HepG2 (cell line): ENCODE measurements around the gene ANO2. TPM values are rescaled to one million over a fixed set of nuclear protein-coding genes. Genes with fewer than 3 reads are reported as not detected.

Experiments used
- ATAC-seq: fragments of 200-7000 bp; cut with Tn5 transposase; 3 replicates; pipeline ENCODE4 v1.9.1; 2020; ENCODE audit warnings: mild to moderate bottlenecking, moderate library complexity
- BruUV-seq: library from RNA; stranded (reverse); fragments of 400-500 nt; replicated peaks from 2 replicates; lab custom pipeline; 2021; lab: Mats Ljungman, UMichigan
- CTCF ChIA-PET: fragments of 300-600 bp; formaldehyde crosslinking; extraction: SDS; loops from one replicate; lab custom pipeline; 2021; ENCODE audit warnings: low total read pairs, inconsistent platforms, low intra/inter-chr PET ratio; lab: Yijun Ruan, JAX
- POLR2A ChIA-PET: fragments of 350-600 bp; sonication (Branson Sonifier 250); formaldehyde crosslinking; loops from one replicate; lab custom pipeline; 2020; ENCODE audit warnings: antibody characterized with exemption, inconsistent platforms; lab: Yijun Ruan, JAX
- DNase-seq: peaks from one replicate; pipeline ENCODE4 v3.0.0-alpha.2; 2015; ENCODE audit warnings: low spot score
- FAIRE-seq: peaks from 3 replicates; lab custom pipeline; 2011; peaks lifted over from hg19 to GRCh38; lab: Jason Lieb, UNC
- H2AFZ ChIP-seq: one replicate; pipeline ENCODE4 v1.6.1; 2011; ENCODE audit warnings: low read length, inconsistent platforms
- H3K27ac ChIP-seq: fragments of 300-600 bp; 3 replicates; pipeline ENCODE4 v1.8.0; 2011; ENCODE audit warnings: mixed run types, mild to moderate bottlenecking, mixed read lengths, low read length, inconsistent platforms; ENCODE audit not compliant: insufficient read depth; ENCODE audit errors: extremely low read length
- H3K27me3 ChIP-seq, 2 experiments: fragments of 200-600 bp in 1 of 2; 2 replicates in 1 of 2; 3 replicates in 1 of 2; pipeline versions ENCODE4 v1.6.0 to v1.8.0; 2011; ENCODE audit warnings: low read length in 2 of 2, mild to moderate bottlenecking in 2 of 2, moderate library complexity in 2 of 2, inconsistent platforms in 1 of 2; ENCODE audit not compliant: insufficient read depth in 2 of 2, control insufficient read depth in 1 of 2
- H3K36me3 ChIP-seq, 2 experiments: fragments of 200-600 bp in 1 of 2; replicated peaks in 1 of 2; 2 replicates in 1 of 2; 3 replicates in 1 of 2; pipeline versions ENCODE4 v1.5.1 to v1.8.0; 2011; ENCODE audit warnings: low read length in 2 of 2, inconsistent platforms in 1 of 2; ENCODE audit not compliant: insufficient read depth in 2 of 2, control insufficient read depth in 1 of 2
- H3K4me1 ChIP-seq: 2 replicates; pipeline ENCODE4 v1.5.1; 2012; ENCODE audit warnings: low read length, inconsistent platforms; ENCODE audit not compliant: insufficient read depth
- H3K4me2 ChIP-seq: 2 replicates; pipeline ENCODE4 v1.6.0; 2011; ENCODE audit warnings: low read depth, low read length, inconsistent platforms
- H3K4me3 ChIP-seq, 3 experiments: fragments of 200-600 bp in 1 of 3; sonication (generic), shearing (Covaris generic) in 1 of 3; replicated peaks in 1 of 3; 2 replicates each; pipeline ENCODE4 v1.5.1; 2011 to 2016; ENCODE audit warnings: low read length in 3 of 3, inconsistent platforms in 2 of 3, low read depth in 2 of 3, mild to moderate bottlenecking in 2 of 3, control low read depth in 1 of 3, mixed read lengths in 1 of 3; ENCODE audit not compliant: insufficient read depth in 1 of 3
- H3K79me2 ChIP-seq: one replicate; pipeline ENCODE4 v1.6.1; 2011; ENCODE audit warnings: low read length, inconsistent platforms; ENCODE audit not compliant: insufficient read depth
- H3K9ac ChIP-seq: 2 replicates; pipeline ENCODE4 v1.6.0; 2011; ENCODE audit warnings: mild to moderate bottlenecking, low read depth, low read length, inconsistent platforms; ENCODE audit not compliant: insufficient read depth
- H3K9me3 ChIP-seq: 2 replicates; pipeline ENCODE4 v1.5.1; 2012; ENCODE audit warnings: mild to moderate bottlenecking, low read length
- H4K20me1 ChIP-seq: 2 replicates; pipeline ENCODE4 v1.6.0; 2011; ENCODE audit warnings: inconsistent platforms, mild to moderate bottlenecking, low read length, moderate library complexity; ENCODE audit not compliant: insufficient read depth
- ZBTB2 ChIP-seq: sonication (generic); formaldehyde crosslinking; IDR thresholded peaks from 2 replicates; pipeline ENCODE4 v1.8.0; 2022; ENCODE audit warnings: low read depth, missing genetic modification reagents
- ZNF317 ChIP-seq: sonication (generic); formaldehyde crosslinking; IDR thresholded peaks from 2 replicates; pipeline ENCODE4 v1.5.0; 2020; ENCODE audit warnings: mild to moderate bottlenecking, missing genetic modification reagents
- ZNF652 ChIP-seq: IDR thresholded peaks from 2 replicates; pipeline ENCODE4 v1.6.1; 2016; ENCODE audit warnings: low read depth, borderline replicate concordance
- ZSCAN12 ChIP-seq: sonication (generic); formaldehyde crosslinking; IDR thresholded peaks from 2 replicates; pipeline ENCODE4 v1.9.0; 2021; ENCODE audit warnings: mild to moderate bottlenecking, missing genetic modification reagents
- ZXDC ChIP-seq: sonication (generic); formaldehyde crosslinking; IDR thresholded peaks from 2 replicates; pipeline ENCODE4 v1.5.0; 2020; ENCODE audit warnings: mild to moderate bottlenecking, missing genetic modification reagents
- whole genome bisulfite sequencing: methylation state at CpG from one replicate; pipeline ENCODE4 v1.1.6; 2017; ENCODE audit warnings: low lambda C conversion rate; 5-methylcytosine and 5-hydroxymethylcytosine counted together
- in situ Hi-C: cut with HindIII; loops from 2 replicates; pipeline ENCODE4 v1.10.0; 2017; ENCODE audit warnings: low pct_unique_long_range_greater_than_20kb; ENCODE audit not compliant: extremely low pct_ligation_motif_present
- intact Hi-C: fragments of 100-400 bp; cut with micrococcal nuclease; formaldehyde crosslinking; loops from one replicate; pipeline ENCODE4 v1.10.0; 2022; ENCODE audit not compliant: unreplicated experiment
- polyA plus RNA-seq, 8 experiments: library from polyadenylated mRNA; depleted of rRNA in 3 of 8; stranded (reverse) in 7 of 8; unstranded in 1 of 8; fragments of >200 nt; fragmentation: Illumina TruSeq in 4 of 8; extraction: Trizol in 4 of 8; gene quantifications; 2 replicates each; pipeline versions ENCODE4 v1.2.1 to v1.2.3, GENCODE V29; 2011 to 2016; ENCODE audit warnings: low read depth in 4 of 8, missing spikeins in 1 of 8, mixed read lengths in 1 of 8; ENCODE audit not compliant: insufficient read depth in 1 of 8
- total RNA-seq, 5 experiments: library from RNA; depleted of rRNA; stranded (reverse); fragments of >200 nt; fragmentation: Illumina TruSeq; extraction: Trizol; gene quantifications; 2 replicates each; pipeline ENCODE4 v1.2.3, GENCODE V29; 2016; ENCODE audit warnings: low read depth in 1 of 5

The ANO2 gene
- total and polyA plus RNA-seq, 2 of the 13 experiments (the other 11 are each of a cell fraction or from before 2014, with no cell fraction given), result 0.18 TPM; not detected in 1

- no TSS peak for BruUV-seq
- WGBS, result 28% methylated on average over 13 of the region's 13 CpGs
- intact Hi-C loops (no loop called here), in situ Hi-C loops (no loop called here)
- TF ChIP-seq ZSCAN12 (CRISPR knock-in tag) (no peak), ZXDC (CRISPR knock-in tag) (no peak), ZNF652 (no peak), ZBTB2 (CRISPR knock-in tag) (no peak), ZNF317 (CRISPR knock-in tag) (no peak)
- Histone ChIP-seq H3K4me1 (no peaks in the 10 kb centered on the region), H2AFZ (no peak overlapping the region), H4K20me1 (no peaks in the 10 kb centered on the region), H3K27ac (no peak overlapping the region), H3K4me3 (no peak overlapping the region), H3K79me2 (no peaks in the 10 kb centered on the region), H3K9ac (no peak overlapping the region), H3K9me3 (no peaks in the 10 kb centered on the region), H3K36me3 (no peaks in the 10 kb centered on the region), H3K27me3 (peaks cover 1 to 8% of the 10 kb centered on the region in 2 experiments; a peak in 2 of 5 replicates), H3K4me2 (no peak overlapping the region)
- CTCF ChIA-PET, result no interaction called here
- ATAC-seq (no peak), DNase-seq (no peak), FAIRE-seq (no peak)
- POLR2A ChIA-PET, result no interaction called here
Observed at GRCh38 chr12:5624486-5625272, 320.4 kb downstream of the ANO2 start.
